ENCODE results near the gene NT5DC1. TPM values are rescaled to one million over a fixed set of nuclear protein-coding genes. Genes with fewer than 3 reads are reported as not detected.

The NT5DC1 gene
- total RNA-seq, 1 experiment from 2014 or later: 63.7 TPM

DNA sequence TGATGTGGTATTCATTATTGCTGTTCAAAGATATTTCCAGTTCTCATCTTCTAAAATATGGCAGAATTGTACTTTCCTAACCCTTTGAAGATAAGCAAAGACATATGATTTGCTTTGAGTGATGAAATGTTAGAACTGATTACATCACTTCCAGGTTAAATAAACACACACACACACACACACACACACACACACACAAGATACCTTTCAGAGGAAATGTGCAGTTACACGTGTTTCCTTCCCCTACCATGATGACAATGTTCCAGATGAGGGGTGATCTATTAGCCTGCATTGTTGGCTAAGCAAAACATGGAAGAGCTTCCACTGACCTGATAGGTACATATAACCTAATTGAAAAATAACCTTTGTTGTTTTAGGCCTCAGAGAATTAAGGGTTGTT lies 28.3 kb upstream of the NT5DC1 start:
- no peaks in the 10 kb centered on the region for H3K79me2 ChIP-seq (ENCODE audit: insufficient read depth, low read length)
- H3K9ac ChIP-seq (ENCODE audit: low read length): no peak overlapping the region
- intact Hi-C loops (cut with micrococcal nuclease): no loop called here
- ChIA-PET CTCF (no interaction called here), POLR2A (interaction anchor here (2.0 kb wide), 1 partner anchor 12 kb away, joined by 11 read pairs; the partner anchor contains the start of gene FRK), RAD21 (ENCODE audit: low non-redundant PET in 1 of 2, low total read pairs in 2 of 2, uncharacterized antibody in 2 of 2, unreplicated experiment in 2 of 2) (no interaction called here)
- no peak overlapping the region for H3K27ac ChIP-seq (ENCODE audit: low read depth, low read length)
- H3K4me1 ChIP-seq (ENCODE audit: control insufficient read depth in 1 of 2, insufficient read depth in 2 of 2, low read length in 2 of 2): peaks cover 12 to 24% of the 10 kb centered on the region in 2 experiments
- TF ChIP-seq CEBPB (IDR thresholded peaks at IDR 0.05; ENCODE audit: low read depth) (peak; percentile 48; the same call in 1 of the 2 replicates), POLR2AphosphoS5 (IDR thresholded peaks at IDR 0.05; ENCODE audit: low read depth, low read length) (no peak)
- BruUV-seq (replicated peaks): no TSS peak
- DNase-seq (ENCODE audit: low read depth, low spot score): no peak
- H3K4me3 ChIP-seq (replicated peaks in 1 of 2; ENCODE audit: low read depth in 1 of 2, low read length in 2 of 2): no peak overlapping the region
- H3K4me2 ChIP-seq (ENCODE audit: low read length): no peak overlapping the region
- no peak for ATAC-seq
- H3K9me3 ChIP-seq (ENCODE audit: control insufficient read depth in 1 of 2, insufficient read depth in 1 of 2, low read depth in 1 of 2, low read length in 2 of 2): no peaks in the 10 kb centered on the region
- no peak overlapping the region for H2AFZ ChIP-seq (ENCODE audit: low read depth, low read length, poor library complexity, severe bottlenecking)
- no peaks in the 10 kb centered on the region for H3K27me3 ChIP-seq (ENCODE audit: insufficient read depth, low read length)
- H3K9me2 ChIP-seq (ENCODE audit: insufficient read depth): no peaks in the 10 kb centered on the region
- no peaks in the 10 kb centered on the region for H3K36me3 ChIP-seq (ENCODE audit: control insufficient read depth in 1 of 2, insufficient read depth in 2 of 2, low read length in 2 of 2)
- no peaks in the 10 kb centered on the region for H4K20me1 ChIP-seq (ENCODE audit: insufficient read depth)

DNA sequence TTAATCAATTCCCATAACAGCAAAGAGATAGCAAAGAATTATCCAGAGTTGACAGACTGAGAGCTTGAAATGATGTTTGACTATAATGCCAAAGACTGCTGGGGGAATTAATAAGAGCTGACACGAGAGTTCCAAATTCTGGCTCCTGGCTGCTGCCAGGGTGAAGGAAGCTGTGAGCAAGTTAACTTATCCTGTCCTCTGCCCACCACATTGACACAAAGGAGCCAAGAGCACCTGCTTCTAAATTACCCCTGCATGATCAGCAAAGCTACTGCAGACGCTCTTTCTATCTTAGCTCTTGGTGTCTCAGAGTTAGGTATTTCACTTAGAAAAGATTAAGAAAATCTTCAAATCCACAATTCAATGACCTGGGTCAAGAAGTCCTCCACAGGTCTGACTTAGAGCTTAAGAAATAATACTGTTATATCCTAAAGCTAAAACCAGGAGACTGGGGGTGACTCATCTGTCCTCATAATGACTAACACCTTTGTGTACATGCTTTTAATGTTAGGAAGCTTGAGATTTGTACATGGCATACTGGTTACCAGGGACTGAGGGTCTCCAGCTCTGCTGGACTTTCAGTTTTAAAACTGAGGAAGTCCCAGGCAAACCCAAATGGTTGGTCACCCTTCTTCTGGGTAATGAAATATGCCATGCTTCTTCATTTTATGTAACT lies 26.8 kb upstream of the NT5DC1 start:
- no TSS peak for BruUV-seq (replicated peaks)
- H3K36me3 ChIP-seq (ENCODE audit: control insufficient read depth in 1 of 2, insufficient read depth in 2 of 2, low read length in 2 of 2): no peaks in the 10 kb centered on the region
- H3K9me2 ChIP-seq (ENCODE audit: insufficient read depth): no peaks in the 10 kb centered on the region
- ChIA-PET CTCF (interaction anchor here (1.0 to 1.6 kb wide), 2 partner anchors 13 to 23 kb away, joined by 4 to 14 read pairs; partner anchors contain the start of gene FRK), POLR2A (interaction anchor here (0.6 to 2.0 kb wide), 2 partner anchors 13 to 27 kb away, joined by 3 to 11 read pairs; partner anchors contain the start of genes FRK and NT5DC1), RAD21 (ENCODE audit: low non-redundant PET in 1 of 2, low total read pairs in 2 of 2, uncharacterized antibody in 2 of 2, unreplicated experiment in 2 of 2) (no interaction called here)
- H3K9ac ChIP-seq (ENCODE audit: low read length): no peak overlapping the region
- intact Hi-C loops (cut with micrococcal nuclease): no loop called here
- no peaks in the 10 kb centered on the region for H3K27me3 ChIP-seq (ENCODE audit: insufficient read depth, low read length)
- no peak overlapping the region for H3K27ac ChIP-seq (ENCODE audit: low read depth, low read length)
- no peak overlapping the region for H2AFZ ChIP-seq (ENCODE audit: low read depth, low read length, poor library complexity, severe bottlenecking)
- H3K4me3 ChIP-seq (replicated peaks in 1 of 2; ENCODE audit: low read depth in 1 of 2, low read length in 2 of 2): no peak overlapping the region
- no peaks in the 10 kb centered on the region for H4K20me1 ChIP-seq (ENCODE audit: insufficient read depth)
- peak; percentile 80 for ATAC-seq
- no peak for DNase-seq (ENCODE audit: low read depth, low spot score)
- H3K9me3 ChIP-seq (ENCODE audit: control insufficient read depth in 1 of 2, insufficient read depth in 1 of 2, low read depth in 1 of 2, low read length in 2 of 2): no peaks in the 10 kb centered on the region
- no peaks in the 10 kb centered on the region for H3K79me2 ChIP-seq (ENCODE audit: insufficient read depth, low read length)
- H3K4me1 ChIP-seq (ENCODE audit: control insufficient read depth in 1 of 2, insufficient read depth in 2 of 2, low read length in 2 of 2): peaks cover 12 to 24% of the 10 kb centered on the region in 2 experiments
- H3K4me2 ChIP-seq (ENCODE audit: low read length): peak overlapping the region; percentile 47
- TF ChIP-seq JUND (IDR thresholded peaks at IDR 0.05): peak; percentile 92
- TF ChIP-seq ZNF274 (IDR thresholded peaks at IDR 0.05; ENCODE audit: low read depth, low read length): no peak
- TF ChIP-seq SRF (IDR thresholded peaks at IDR 0.05; ENCODE audit: low read depth): peak; percentile 48
- peak; percentile 60 for TF ChIP-seq CEBPB (IDR thresholded peaks at IDR 0.05; ENCODE audit: low read depth)
- TF ChIP-seq TCF7L2 (IDR thresholded peaks at IDR 0.05; ENCODE audit: borderline replicate concordance, extremely low read depth, insufficient read depth, insufficient read length): no peak
- TF ChIP-seq SIN3A (IDR thresholded peaks at IDR 0.05; ENCODE audit: low read depth): no peak
- TF ChIP-seq YY1 (IDR thresholded peaks at IDR 0.05; ENCODE audit: extremely low read depth, insufficient replicate concordance, low read depth, low read length): no peak
- TF ChIP-seq, protein P1, sequence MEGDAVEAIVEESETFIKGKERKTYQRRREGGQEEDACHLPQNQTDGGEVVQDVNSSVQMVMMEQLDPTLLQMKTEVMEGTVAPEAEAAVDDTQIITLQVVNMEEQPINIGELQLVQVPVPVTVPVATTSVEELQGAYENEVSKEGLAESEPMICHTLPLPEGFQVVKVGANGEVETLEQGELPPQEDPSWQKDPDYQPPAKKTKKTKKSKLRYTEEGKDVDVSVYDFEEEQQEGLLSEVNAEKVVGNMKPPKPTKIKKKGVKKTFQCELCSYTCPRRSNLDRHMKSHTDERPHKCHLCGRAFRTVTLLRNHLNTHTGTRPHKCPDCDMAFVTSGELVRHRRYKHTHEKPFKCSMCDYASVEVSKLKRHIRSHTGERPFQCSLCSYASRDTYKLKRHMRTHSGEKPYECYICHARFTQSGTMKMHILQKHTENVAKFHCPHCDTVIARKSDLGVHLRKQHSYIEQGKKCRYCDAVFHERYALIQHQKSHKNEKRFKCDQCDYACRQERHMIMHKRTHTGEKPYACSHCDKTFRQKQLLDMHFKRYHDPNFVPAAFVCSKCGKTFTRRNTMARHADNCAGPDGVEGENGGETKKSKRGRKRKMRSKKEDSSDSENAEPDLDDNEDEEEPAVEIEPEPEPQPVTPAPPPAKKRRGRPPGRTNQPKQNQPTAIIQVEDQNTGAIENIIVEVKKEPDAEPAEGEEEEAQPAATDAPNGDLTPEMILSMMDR (IDR thresholded peaks at IDR 0.05 in 2 of 3, conservative IDR thresholded peaks at IDR 0.05 in 1 of 3; ENCODE audit: borderline replicate concordance in 1 of 3, insufficient read depth in 1 of 3, low read depth in 2 of 3, low read length in 2 of 3): no peak
- TF ChIP-seq POLR2A (IDR thresholded peaks at IDR 0.05; ENCODE audit: borderline replicate concordance, extremely low read depth, insufficient read depth, insufficient read length): no peak
- 0 out of 2 replicates have a peak, but pooled peaks have one; percentile 22 for TF ChIP-seq EGR1 (IDR thresholded peaks at IDR 0.05; ENCODE audit: low read depth)
- TF ChIP-seq EZH2 (IDR thresholded peaks at IDR 0.05): no peak
- TF ChIP-seq ZFX (IDR thresholded peaks at IDR 0.05): no peak
- TF ChIP-seq SP1 (IDR thresholded peaks at IDR 0.05; ENCODE audit: low read depth): peak; percentile 63
- TF ChIP-seq, protein P2, sequence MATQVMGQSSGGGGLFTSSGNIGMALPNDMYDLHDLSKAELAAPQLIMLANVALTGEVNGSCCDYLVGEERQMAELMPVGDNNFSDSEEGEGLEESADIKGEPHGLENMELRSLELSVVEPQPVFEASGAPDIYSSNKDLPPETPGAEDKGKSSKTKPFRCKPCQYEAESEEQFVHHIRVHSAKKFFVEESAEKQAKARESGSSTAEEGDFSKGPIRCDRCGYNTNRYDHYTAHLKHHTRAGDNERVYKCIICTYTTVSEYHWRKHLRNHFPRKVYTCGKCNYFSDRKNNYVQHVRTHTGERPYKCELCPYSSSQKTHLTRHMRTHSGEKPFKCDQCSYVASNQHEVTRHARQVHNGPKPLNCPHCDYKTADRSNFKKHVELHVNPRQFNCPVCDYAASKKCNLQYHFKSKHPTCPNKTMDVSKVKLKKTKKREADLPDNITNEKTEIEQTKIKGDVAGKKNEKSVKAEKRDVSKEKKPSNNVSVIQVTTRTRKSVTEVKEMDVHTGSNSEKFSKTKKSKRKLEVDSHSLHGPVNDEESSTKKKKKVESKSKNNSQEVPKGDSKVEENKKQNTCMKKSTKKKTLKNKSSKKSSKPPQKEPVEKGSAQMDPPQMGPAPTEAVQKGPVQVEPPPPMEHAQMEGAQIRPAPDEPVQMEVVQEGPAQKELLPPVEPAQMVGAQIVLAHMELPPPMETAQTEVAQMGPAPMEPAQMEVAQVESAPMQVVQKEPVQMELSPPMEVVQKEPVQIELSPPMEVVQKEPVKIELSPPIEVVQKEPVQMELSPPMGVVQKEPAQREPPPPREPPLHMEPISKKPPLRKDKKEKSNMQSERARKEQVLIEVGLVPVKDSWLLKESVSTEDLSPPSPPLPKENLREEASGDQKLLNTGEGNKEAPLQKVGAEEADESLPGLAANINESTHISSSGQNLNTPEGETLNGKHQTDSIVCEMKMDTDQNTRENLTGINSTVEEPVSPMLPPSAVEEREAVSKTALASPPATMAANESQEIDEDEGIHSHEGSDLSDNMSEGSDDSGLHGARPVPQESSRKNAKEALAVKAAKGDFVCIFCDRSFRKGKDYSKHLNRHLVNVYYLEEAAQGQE (IDR thresholded peaks at IDR 0.05; ENCODE audit: low read depth): no peak
- TF ChIP-seq POLR2AphosphoS5 (IDR thresholded peaks at IDR 0.05; ENCODE audit: low read depth, low read length): no peak
